GM12874 (cell line): ENCODE data around the gene CIDEA.

Source experiments
- CTCF ChIP-seq: IDR thresholded peaks from 2 replicates; pipeline ENCODE4 v1.5.1; 2011; ENCODE audit warnings: low read depth, mild to moderate bottlenecking, control low read depth, low read length, moderate library complexity; ENCODE audit not compliant: insufficient read depth

The CIDEA gene

GRCh38 chr18:12251311-12251710 is 2.9 kb upstream of the CIDEA start:
- no peak for TF ChIP-seq CTCF

GRCh38 chr18:12252061-12252460 is 2.1 kb upstream of the CIDEA start:
- no peak for TF ChIP-seq CTCF

- no peak for TF ChIP-seq CTCF
These were observed 1.1 kb upstream of the CIDEA start for GRCh38 chr18:12253027-12253426.

- no peak for TF ChIP-seq CTCF
These were observed 462 bp upstream of the CIDEA start for GRCh38 chr18:12253663-12254135.

- TF ChIP-seq CTCF, result no peak
These were observed 805 bp downstream of the CIDEA start for GRCh38 chr18:12254820-12255511.

- TF ChIP-seq CTCF, result no peak
These were observed 1.5 kb downstream of the CIDEA start for GRCh38 chr18:12255626-12256026.

- no peak for TF ChIP-seq CTCF
These were observed 2.8 kb downstream of the CIDEA start for GRCh38 chr18:12256951-12257350.
